Psoas muscle (tissue), 8 donors: ENCODE results near the gene NFKBIL1. TPM values are rescaled to one million over a fixed set of nuclear protein-coding genes. Genes with fewer than 3 reads are reported as not detected.
A peak's percentile ranks its signal among the peaks of the same experiment; 100 is the strongest.

Source experiments
- ATAC-seq, 4 donors: fragments of 200-7000 bp; cut with Tn5 transposase; one replicate each; pipeline ENCODE4 v1.9.1; 2020; ENCODE audit warnings: moderate library complexity in 3 of 4, mild to moderate bottlenecking in 2 of 4
- DNase-seq, 2 donors: peaks; one replicate each; pipeline ENCODE4 v3.0.0-alpha.2; 2020
- H3K27ac ChIP-seq: fragments of 200-600 bp; one replicate; pipeline ENCODE4 v1.8.0; 2022
- H3K27me3 ChIP-seq, 3 donors: fragments of 200-600 bp in 1 of 3; one replicate each; pipeline versions ENCODE4 v1.6.1 to v1.8.0; 2013 to 2022; ENCODE audit warnings: low read length in 2 of 3, mild to moderate bottlenecking in 2 of 3, moderate library complexity in 1 of 3; ENCODE audit not compliant: insufficient read depth in 3 of 3
- H3K36me3 ChIP-seq, 2 donors: fragments of 200-600 bp in 1 of 2; one replicate each; pipeline versions ENCODE4 v1.6.1 to v1.8.0; 2013 to 2022; ENCODE audit warnings: low read depth in 1 of 2, mild to moderate bottlenecking in 1 of 2, moderate library complexity in 1 of 2; ENCODE audit not compliant: insufficient read depth in 1 of 2
- H3K4me1 ChIP-seq: fragments of 200-600 bp; one replicate; pipeline ENCODE4 v1.8.0; 2022
- H3K4me3 ChIP-seq: fragments of 200-600 bp; one replicate; pipeline ENCODE4 v1.8.0; 2022; ENCODE audit warnings: mild to moderate bottlenecking
- H3K9me3 ChIP-seq: fragments of 200-600 bp; one replicate; pipeline ENCODE4 v1.8.0; 2022
- CTCF ChIP-seq: fragments of 200-600 bp; IDR thresholded peaks from one replicate; pipeline ENCODE4 v1.8.0; 2022; ENCODE audit warnings: antibody characterized with exemption
- WGBS, 3 donors: extraction: QIAGEN DNeasy Blood & Tissue Kit; methylation state at CpG; one replicate each; pipeline versions ENCODE4 v1.1.6 to v1.1.7; 2013; 5-methylcytosine and 5-hydroxymethylcytosine counted together
- intact Hi-C, 2 donors: fragments of 100-400 bp; cut with DNase I; formaldehyde crosslinking; loops; one replicate each; pipeline versions ENCODE4 v1.11.0 to v1.14.2; 2022
- polyA plus RNA-seq, 3 donors: library from polyadenylated mRNA; stranded (reverse); fragments of 200-250 nt; gene quantifications; one replicate each; pipeline ENCODE4 v1.2.3, GENCODE V29; 2013
- total RNA-seq, 4 donors: library from RNA; stranded (reverse); fragmentation: NEBNext Ultra II Directional in 2 of 4; extraction: Animal tissue kit (Norgen Biotek cat#: 25700) in 2 of 4; gene quantifications; one replicate each; pipeline versions ENCODE4 v1.2.1 to v1.2.4, GENCODE V29; 2021 to 2023
- donor health status: healthy with polysubstance abuse.
- donor health status: DM: no; HTN: no; CAD: no; lungs with moderate emphysema.
- donor health status: Bipolar disorder and iron deficiency.
- donor health status: healthy.
- donor health status: DM: yes; HTN: yes; CAD: no.
- donor health status: DM: no; HTN: no; CAD: no.
- donor health status: DM: no; HTN: no; CAD: no.
- donor health status: DM: yes; HTN: yes; CAD: no.

NFKBIL1 gene
- total and polyA plus RNA-seq, 7 donors = 13.7 to 29.3 (median 19.1) TPM

- WGBS, 3 donors = 66 to 69% (median 68%) methylated on average over 24 of the region's 24 CpGs
- no peak overlapping the region for H3K27ac ChIP-seq
- TF ChIP-seq CTCF = no peak
- H3K9me3 ChIP-seq = no peaks in the 10 kb centered on the region
- intact Hi-C loops = no loop called here
- peaks cover 22% of the 10 kb centered on the region for H3K4me1 ChIP-seq
- no peak overlapping the region for H3K4me3 ChIP-seq
- DNase-seq = no peak
- H3K27me3 ChIP-seq = no peaks in the 10 kb centered on the region
- H3K36me3 ChIP-seq = peaks cover 3 to 64% of the 10 kb centered on the region in 2 donors
- no peak for ATAC-seq
These were observed 10.3 kb downstream of the NFKBIL1 start for GRCh38 chr6:31557443-31558317.

- Histone ChIP-seq H3K27ac (peak overlapping the region; percentile 41), H3K4me3 (no peak overlapping the region)
These were observed 10.9 kb downstream of the NFKBIL1 start for GRCh38 chr6:31558318-31558625.

GRCh38 chr6:31558631-31559500 is 11.5 kb downstream of the NFKBIL1 start:
- ATAC-seq (peak; percentile 32 to 50 (median 40)), DNase-seq (peak in 1 of 2 donors; percentile 33)
- peaks cover 3 to 54% of the 10 kb centered on the region in 2 donors for H3K36me3 ChIP-seq
- H3K4me3 ChIP-seq = no peak overlapping the region
- H3K4me1 ChIP-seq = peaks cover 22% of the 10 kb centered on the region
- intact Hi-C loops = no loop called here
- WGBS, 3 donors = 78 to 83% (median 79%) methylated on average over 14 of the region's 14 CpGs
- H3K27me3 ChIP-seq = no peaks in the 10 kb centered on the region
- peak overlapping the region; percentile 58 for H3K27ac ChIP-seq
- TF ChIP-seq CTCF = no peak
- no peaks in the 10 kb centered on the region for H3K9me3 ChIP-seq

More at GRCh38 chr6:31558318-31558625, 10.9 kb downstream of the NFKBIL1 start:
- no peak for DNase-seq
- intact Hi-C loops = no loop called here
- ATAC-seq = no peak
- H3K4me1 ChIP-seq = peaks cover 22% of the 10 kb centered on the region
- WGBS, 3 donors = 75 to 86% (median 85%) methylated on average over 8 of the region's 8 CpGs
- TF ChIP-seq CTCF = no peak
- peaks cover 3 to 60% of the 10 kb centered on the region in 2 donors for H3K36me3 ChIP-seq
- no peaks in the 10 kb centered on the region for H3K27me3 ChIP-seq
- H3K9me3 ChIP-seq = no peaks in the 10 kb centered on the region

GRCh38 chr6:31559606-31559957 is 12.2 kb downstream of the NFKBIL1 start:
- Histone ChIP-seq H3K27me3 (no peaks in the 10 kb centered on the region), H3K27ac (peak overlapping the region; percentile 58), H3K36me3 (peaks cover 3 to 47% of the 10 kb centered on the region in 2 donors), H3K4me1 (peaks cover 22% of the 10 kb centered on the region), H3K9me3 (no peaks in the 10 kb centered on the region), H3K4me3 (no peak overlapping the region)
- ATAC-seq = peak in 1 of 4 donors; percentile 9
- DNase-seq = no peak
- WGBS, 3 donors = 61 to 64% (median 63%) methylated on average over 4 of the region's 4 CpGs
- intact Hi-C loops = no loop called here
- TF ChIP-seq CTCF = no peak
